NCI-H345 treated with DMSO at 0.1 percent for 48 hours (cell line): Measurements from ENCODE around the gene NLN.
"Not testable (repeated sequence)": the region's sequence is repeated elsewhere in the genome, so short reads cannot be mapped to it uniquely, and the experiment has no call there.

Experiments
- DNase-seq: peaks from one replicate; lab custom pipeline; 2025; ENCODE audit not compliant: unreplicated experiment; lab: John Stamatoyannopoulos, UW

Gene NLN

DNA sequence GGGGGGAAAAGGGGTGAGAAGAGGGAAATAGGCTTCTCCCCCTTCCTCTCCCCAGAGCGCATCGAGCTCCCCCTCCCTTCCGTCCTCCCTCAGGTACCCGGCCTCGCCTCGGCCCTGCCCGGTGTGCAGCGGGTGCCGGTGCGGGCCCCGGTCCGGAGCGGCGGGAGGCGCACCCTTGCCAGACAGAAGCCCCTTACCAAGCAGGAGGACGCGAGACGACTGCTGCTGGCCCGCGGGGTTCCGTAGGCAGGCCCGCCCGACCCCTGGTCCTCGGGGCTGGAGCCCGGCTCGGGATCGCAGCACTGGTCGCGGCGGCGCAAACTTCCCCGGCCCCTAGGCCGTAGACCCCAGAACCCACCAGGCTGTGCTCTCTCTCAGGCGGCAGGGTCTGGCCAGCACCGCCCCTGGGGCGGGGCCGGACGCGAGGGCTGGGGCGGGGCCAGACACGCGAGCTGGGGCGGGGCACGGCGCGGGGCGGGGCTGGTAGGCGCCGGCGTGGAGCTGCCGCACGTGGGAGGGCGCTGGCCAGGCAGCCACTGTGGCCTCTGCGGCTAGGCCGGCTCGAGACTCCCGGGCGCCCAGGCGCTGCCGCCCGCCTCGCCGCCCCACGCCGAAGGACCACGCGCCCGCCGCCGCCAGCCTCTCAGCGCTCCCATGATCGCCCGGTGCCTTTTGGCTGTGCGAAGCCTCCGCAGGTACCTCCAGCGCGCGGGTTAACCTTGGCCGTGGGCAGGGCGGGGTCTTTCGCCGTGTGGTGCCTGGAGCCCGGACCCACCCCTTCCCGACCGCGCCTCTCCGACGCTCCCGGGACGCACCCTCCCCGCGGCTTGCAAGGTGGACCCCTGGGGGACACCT lies at the start of gene NLN, which contains the start of gene SGTB:
NLN (plus strand) TSS at position 486 of the 855 bp plus-strand sequence; CDS start at position 655, 169 bp downstream.
SGTB (minus strand) TSS at position 390 of the 855 bp plus-strand sequence. CDS start 1,302 bp downstream, outside the sequence.
- DNase-seq: peak; percentile 33

- no peak for DNase-seq
These were observed 49.2 kb upstream of the NLN start for GRCh38 chr5:65672796-65673195.

DNA sequence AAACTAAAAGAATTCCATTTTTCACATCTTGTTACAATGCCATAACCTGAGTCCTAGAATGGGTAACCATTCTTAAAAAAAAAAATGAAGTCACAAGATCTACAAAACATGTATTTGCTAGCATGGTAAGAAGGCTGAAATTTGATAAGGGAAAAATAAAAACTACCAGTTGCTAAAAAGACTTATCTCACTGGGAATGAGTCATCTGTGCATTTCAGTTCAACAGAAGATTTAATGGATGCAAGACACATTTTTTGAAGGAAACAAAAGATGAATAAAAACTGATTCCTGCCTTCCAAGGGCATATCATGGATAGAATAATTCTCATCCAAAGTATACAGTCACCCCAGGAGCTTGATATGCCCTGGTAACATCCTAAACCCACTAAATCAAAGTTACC lies 47.3 kb upstream of the NLN start:
- no peak for DNase-seq

GRCh38 chr5:65676056-65676455 lies 45.9 kb upstream of the NLN start:
- DNase-seq: not testable (repeated sequence)

DNA sequence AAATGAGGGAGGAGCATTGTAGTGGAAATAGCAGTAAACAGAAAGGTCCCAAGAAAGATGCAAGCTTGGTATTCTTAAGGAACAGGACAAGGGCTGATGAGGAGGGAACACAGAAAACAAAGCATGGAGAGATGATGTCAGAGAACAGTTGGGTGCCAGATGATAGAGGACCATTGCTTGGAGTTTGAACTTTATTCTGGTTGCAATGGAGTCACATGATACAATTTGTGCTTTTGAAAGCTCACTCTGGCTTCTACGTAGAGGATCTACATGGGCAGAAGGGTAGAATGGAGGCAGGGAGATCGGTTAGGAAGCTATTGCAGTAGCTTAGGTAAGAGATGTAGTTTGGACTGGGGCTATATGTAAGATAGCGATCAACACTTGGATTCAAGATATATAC lies 39.9 kb upstream of the NLN start:
- DNase-seq: no peak

DNA sequence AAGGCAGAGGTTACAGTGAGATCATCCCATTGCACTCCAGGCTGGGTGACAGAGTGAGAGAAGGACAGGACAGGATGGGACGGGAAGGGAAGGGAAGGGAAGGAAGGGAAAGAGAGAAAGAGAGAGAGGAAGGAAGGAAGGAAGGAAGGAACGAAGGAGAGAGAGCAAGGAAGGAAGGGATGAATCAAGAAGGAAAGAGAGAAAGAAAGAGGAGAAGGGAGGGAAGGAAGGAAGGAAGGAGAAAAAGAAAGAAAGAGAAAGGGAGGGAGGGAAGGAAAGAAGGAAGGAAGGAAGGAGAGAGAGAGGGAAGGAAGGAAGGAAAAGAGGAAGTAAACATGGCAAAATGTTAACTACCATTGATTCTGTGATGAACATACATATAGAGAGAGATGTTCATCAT lies 28.9 kb upstream of the NLN start:
- no peak for DNase-seq

- DNase-seq: no peak
These were observed 26.7 kb upstream of the NLN start for GRCh38 chr5:65695162-65695755.

- DNase-seq: no peak
These were observed 26.1 kb upstream of the NLN start for GRCh38 chr5:65695896-65696295.

- DNase-seq: no peak
These were observed 25.1 kb upstream of the NLN start for GRCh38 chr5:65696892-65697291.

DNA sequence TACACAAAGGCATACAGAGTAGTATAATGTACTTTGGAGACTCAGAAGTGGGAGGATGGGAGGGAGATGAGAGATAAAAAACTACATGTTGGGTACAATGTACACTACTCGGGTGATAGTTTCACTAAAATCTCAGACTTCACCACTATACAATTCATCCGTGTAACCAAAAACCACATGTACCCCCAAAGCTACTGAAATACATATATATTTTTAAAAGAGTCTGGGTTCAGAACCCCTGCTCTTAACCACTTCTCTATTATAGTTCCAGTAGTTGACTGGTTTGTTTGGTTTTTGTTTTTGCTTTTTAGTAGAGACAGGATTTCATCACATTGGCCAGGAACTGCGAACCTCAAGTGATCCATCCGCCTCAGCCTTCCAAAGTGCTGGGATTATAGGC lies 22.7 kb upstream of the NLN start:
- DNase-seq: no peak

GRCh38 chr5:65702036-65702435 lies 20.0 kb upstream of the NLN start:
- no peak for DNase-seq

DNA sequence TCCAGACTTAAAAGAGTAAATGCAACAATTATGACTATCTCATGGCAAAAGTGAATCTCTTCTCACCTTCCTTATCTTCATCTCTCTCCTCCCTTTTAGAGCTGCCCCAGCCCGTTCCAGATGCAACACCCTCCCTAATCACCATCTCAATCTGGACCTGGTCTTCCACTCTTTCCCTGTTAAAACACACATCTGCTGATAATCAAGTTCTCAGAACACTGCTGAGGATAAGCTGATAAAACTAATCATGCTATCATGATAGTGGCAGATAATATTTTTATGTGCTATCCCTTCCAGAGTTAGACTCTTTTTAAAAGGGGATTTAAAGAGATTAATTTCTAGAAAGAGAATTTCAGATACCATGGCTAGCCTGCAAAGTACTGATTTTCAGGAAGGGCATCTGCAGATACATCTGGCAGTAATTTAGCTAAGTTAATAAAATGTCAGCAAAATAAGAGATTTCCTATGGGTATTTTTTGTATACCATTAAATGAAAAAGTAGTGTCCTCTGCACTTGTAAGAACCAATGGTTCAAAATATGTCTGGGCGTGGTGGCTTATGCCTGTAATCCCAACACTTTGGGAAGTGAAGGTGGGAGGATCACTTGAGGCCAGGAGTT lies 17.3 kb upstream of the NLN start:
- DNase-seq: no peak

GRCh38 chr5:65707663-65708062 lies 14.3 kb upstream of the NLN start:
- no peak for DNase-seq

DNA sequence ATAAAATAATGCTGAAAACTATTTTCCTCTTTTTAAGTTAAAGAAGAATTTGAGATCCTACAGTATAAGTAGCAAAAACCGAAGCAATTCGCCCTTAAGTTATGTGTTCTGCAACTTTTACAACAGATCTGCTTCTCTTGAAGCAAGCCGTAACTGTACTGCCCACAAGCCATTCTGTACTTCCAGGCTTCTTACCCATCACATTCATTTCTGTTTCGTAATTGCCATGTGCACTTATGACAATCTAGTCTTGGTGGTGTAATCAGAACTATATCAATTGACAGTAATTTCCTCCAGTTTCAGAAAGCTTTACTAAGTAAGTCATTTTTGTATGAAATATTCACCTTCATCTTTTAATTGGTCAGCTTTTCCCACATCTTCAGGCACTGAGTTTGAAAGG lies 13.9 kb upstream of the NLN start:
- DNase-seq: no peak

- no peak for DNase-seq
These were observed 3.3 kb upstream of the NLN start for GRCh38 chr5:65718576-65719310.

DNA sequence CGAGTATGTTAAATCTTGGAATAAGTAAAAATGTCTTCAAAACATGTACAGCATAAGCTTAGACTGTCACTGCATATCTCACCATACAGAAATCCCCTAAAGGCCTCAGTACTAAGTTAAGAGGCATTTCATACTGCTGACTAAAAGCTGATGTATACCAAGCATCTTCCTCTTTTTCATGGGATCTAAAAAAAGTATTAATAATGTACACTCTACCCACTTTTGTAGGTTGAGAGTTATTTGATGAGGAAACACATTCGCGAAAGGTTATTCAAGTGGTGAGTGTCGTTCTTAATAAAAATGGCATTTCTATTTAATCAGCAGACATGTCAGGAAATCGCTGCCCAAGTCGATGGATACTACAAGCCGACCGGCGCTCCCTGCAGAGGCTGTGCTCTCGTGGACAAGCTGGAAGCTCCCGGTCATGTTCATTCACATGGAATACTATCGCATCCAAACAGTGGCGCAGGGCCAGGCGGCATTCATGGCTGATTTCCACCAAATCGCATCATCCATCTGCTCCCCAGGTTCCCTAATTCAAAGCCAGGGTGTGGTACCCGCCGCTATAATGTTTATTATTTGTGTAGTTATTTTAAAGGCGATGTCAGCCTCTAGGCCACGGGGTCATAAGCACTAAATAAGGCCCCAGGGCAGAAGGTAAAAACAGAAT lies 820 bp upstream of the NLN start:
- DNase-seq: peak; percentile 25

DNA sequence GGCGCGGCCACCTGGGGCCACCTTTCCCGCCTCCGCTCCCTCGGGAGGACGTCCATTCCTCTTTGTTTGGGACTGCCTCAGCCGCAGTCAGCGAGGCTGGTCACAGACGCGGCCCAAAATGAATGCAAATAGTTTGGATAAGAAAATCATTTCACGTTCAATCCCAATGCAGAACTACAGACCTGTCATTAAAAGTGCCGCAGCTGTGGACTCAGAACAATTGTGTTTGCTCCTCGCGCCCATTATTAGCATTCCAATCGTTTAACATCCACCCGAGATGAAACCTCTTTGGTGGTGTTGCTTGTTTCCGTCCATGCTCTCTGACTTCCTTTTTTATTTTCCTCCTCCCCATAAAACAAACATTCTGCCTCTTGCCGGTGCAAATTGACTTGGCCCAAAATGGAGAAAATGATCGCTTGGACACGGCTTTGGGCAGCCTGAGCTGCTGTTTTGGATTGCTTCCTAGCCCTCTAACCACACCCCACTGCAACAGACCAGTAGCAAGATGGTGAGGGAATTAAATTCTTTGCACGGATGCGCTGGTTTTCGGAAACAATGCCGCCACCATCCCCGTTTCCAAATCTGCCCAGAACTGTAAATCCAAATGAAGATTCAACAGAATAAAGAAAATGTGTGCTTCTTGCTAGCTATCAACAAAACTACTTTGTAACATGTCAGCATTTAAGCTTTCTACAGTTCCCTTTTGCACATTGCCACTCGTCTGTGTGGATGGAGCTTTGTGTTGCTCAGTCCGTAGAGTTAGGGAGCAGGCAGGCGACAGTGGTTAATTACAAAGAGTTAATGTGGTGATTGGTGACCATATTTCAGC lies 784 bp downstream of the NLN start:
- DNase-seq: peak; percentile 21

GRCh38 chr5:65727491-65728156 lies 5.6 kb downstream of the NLN start:
- no peak for DNase-seq

DNA sequence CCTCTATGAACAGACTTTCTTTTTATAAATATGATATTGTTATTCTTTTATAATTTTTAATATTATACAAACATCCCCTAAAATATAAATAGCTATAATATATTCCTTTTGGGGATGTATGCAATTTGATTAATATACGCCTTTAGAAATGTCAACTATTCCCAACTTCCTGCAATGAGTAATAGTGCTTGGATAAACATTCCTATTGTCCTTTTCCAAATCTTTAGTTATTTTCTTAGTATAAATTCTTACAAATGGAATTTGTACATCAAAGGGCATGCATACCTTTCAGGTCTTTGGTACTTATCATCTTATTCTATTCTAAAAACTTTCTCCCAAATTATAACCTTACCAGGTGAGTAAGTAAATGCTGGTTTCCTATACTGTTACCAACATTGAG lies 6.2 kb downstream of the NLN start:
- DNase-seq: no peak
